HG02981 (cell line): Measurements from ENCODE around the gene ETS1.

Experiments
- ATAC-seq: cut with Tn5 transposase; IDR thresholded peaks from one replicate; pipeline ENCODE4 v1.9.1; 2021; ENCODE audit warnings: mild to moderate bottlenecking, moderate library complexity; ENCODE audit not compliant: unreplicated experiment

ETS1 gene

DNA sequence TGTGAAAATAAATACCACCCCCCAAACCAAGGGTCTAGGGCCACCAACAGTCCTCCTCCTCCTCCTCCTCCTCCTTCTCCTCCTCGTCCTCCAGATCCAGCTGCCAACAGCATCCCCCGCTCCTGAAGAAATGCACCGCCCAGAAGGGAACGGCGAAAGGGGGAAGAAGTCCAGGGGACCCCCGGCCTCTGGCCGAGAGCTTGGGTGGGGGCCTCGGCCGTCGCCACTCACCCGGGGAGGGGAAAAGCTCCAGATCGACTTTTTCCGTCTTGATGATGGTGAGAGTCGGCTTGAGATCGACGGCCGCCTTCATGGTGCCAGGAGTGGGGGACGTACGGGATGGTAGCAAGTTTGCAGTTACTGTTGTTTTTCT is 65.7 kb downstream of the ETS1 start:
- no peak for ATAC-seq

DNA sequence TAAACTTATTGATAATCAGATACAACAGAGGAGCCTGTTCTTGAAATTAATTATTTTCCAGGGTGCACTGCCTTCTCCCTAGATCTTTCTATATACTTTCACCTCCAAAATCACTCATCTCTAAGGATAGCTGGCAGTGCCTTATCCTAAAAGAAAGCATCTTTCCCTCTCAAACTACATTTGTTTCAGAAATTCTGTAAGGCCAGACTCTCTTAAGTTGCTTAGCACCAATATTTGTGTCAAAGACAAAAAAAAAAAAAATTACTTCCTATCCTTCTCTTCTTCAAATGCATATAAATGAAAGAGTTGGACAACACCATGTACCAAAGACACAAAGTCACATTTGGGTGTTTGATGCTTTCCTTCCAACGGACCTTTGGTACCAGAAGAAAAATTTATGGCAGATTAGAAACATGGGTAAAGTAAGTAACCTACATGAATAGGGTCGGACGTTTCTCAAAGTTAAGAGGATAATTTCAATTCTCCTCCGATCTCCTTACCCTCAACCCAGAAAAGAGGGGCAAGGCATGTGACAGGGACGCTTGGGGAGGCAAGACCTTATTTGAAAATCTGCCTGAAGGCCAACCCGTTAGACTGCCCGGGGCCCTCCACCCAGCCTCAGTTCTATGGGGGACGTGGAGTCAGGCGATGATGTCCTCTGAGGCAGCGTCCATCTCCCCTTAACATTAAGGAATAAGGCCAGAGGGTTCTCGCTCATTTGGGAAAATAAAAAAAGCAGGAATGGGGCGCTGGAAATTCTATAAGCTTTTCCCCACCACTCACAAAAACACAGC is 66.3 kb downstream of the ETS1 start:
- no peak for ATAC-seq

DNA sequence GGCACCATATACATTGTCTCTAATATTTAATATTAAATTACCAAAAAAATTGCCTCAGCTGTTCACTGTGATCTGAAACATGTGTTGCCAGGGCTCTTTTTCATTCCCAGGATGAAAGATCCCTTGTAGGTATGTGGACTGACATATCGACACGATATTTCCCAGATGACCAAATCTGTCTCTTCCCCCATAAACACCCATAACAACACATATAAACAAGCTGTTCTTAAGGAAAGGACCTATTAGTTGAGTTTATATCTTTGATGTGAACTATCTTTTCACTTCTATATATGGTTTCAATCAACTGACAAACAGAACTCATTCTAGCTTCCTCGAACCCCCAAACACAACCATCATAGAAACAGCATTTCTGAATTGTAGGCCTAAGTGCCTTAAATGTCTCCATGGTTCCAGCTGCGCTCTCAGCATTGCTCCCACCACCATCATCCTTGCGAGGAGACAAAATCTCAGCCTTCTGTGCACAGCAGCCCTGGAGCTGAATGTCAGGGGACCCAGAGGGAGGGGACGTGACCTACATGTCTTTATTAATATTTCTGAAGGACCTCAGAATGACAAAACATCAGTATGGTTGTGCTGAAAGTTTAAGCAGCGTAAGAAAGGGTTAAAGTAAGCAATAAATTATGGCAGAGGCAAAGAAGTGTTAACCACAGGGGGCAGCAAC is 67.0 kb downstream of the ETS1 start:
- no peak for ATAC-seq

DNA sequence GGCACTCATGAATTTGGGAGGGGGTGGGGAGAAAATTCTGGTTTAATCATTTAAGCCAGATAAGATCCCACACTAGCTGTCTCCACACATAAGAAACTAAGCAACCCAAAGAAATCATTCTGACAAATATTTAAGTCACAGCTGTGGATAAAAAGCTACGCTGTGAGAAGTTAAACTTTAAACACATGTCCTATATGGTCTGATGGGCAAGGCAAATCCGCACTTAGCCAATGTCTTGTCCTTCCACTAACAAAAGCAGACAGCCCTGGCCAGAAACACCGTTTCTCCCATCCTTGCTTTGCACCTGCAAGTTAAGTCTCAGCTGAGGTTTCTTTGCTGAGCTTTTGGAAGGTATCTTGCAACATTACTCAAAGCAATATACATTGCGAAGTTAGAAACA is 68.0 kb downstream of the ETS1 start:
- no peak for ATAC-seq

DNA sequence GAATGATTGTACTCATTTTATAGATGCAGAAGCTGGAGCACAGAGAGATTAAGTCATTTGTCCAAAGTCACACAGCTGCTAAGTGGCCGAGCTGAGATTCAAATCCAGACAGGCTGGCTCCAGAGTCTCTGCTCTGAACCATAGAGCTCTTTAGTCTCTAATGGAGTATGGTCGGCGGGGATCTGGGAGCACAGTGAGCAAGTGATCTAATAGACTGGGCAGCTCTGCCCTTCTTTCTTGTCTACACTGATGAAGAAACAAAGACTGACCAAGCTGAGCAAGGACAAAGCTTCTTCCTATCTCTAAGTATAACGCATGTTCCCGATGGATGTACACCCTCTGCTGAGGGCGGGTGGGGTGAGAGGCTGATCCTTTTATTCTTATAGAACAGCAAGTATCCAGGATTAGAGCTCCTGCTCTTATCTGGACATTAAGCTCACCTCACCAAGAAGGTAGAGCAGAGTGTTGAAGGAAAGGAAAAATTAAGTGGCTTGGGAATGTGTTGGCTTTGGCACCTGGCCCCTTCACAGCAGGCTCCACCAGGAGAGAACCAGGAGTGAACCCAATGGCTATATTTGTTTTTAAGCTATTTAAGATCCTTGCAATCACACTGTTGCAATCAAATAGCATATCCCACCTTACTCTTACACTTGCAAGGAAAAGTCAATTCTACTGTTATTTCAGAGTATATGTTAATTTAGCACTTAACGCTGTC is 68.7 kb downstream of the ETS1 start:
- no peak for ATAC-seq

DNA sequence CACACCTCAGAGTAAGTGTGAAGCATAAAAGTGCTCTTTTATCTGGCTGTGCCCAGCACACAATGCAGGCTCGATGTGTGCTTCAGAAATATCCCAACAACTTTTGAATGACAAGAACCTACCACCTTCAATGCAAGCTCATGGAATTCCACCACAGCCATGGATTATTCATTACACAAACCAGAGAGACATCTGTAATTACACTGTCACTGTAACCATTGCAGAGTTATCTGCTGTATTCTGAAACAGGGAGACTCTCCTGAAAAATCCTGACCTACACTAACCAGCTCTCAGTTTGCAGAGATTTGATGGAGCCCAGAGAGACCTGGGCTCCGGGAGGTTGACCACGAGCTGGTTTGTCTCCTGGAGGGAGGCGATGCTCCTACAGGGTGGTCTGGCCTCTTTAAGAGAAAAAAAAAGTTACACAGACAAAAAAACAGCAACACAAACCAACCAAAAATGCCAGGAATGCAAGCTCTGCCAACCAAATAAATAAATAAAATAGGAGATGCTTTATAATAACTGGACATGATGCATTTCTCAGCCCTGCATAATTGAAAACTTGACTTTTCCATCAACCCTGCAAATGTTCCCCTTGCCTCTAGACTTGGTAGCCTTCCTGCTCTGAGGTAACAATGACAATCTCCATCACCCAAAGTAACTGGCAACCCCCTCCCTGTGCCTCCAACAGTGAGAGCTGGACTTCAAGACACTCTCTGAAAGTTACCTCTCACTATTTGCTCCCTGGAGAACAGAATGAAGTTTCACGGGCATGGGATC is 69.7 kb downstream of the ETS1 start:
- ATAC-seq: no peak

DNA sequence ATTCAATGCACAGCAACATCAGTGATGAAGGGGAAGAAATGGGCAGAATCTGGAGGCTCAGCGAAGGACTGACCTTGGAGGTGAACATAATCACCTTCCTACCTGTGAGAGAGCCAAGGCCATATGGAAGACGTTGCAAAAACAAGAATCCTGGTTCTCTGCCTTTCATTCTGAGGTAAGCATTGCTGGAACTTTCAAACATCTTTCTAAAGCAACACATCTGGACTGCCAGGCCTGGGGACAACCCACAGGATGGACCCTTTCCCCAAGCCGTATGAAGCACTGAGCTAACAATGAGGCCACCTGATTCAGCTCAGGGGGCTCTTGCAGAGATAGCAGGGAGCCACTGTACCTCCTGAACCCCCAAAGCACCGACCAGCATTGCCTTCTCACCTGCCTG is 70.5 kb downstream of the ETS1 start:
- ATAC-seq: no peak

DNA sequence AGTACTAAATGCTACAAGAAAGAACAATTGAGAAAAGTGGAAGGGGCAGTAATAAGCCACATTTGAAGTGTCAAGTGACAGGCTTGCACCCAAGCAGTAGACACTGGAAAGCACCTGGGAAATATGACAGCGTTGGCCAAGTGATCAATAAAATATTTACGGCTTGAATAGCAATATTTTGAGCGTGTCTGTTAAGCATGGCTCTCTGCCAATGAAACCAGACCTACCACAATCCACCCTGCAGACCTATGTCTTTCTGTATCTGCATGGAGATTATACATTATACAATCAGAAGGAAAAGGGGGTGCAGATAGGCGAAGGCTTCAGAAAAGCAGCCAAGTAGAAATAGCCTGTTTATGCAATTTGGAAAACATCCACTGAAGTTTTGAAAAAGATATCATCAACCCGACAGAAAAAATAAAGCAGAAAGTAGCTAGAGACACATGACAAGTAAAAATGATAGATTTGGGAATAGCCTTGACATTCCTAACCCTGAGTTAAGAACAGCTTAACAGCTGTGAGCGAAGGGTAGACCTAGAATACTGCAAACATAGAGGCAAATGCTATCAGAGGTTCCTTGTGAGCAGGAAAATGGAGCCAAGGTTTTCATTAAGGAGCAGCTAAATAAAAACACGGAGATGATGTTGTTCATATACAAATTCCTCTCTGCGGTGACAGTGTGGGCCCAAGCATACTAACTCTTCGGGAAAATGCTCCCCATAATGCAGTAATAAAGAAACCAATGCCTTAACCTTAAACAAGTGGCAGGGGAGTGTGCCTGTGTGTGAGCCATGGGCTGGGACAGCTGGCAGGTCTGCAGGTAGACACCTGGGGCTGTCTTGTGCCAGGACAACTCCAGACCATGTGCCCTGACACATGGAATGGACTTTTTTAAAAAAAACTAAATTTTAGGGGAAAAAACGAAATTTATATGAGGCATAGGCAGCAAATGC is 71.3 kb downstream of the ETS1 start:
- no peak for ATAC-seq

DNA sequence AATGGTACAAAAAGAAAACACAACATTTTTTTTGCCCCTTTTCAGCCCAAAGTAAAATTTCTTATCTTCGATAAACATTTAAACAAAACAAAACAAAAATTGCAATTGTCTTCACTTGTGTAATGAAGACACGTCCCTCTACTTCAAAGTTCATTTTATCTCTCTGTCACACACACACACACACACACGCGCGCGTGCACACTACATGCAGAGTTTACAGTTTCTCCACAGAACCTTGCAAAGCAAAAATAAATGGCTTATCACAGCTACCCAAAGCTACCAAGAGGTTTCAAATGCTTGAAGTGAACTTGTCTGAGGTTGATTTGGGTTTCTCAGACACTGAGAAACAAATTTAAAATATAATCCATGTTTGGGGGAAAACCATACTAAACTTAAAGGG is 72.3 kb downstream of the ETS1 start:
- no peak for ATAC-seq

DNA sequence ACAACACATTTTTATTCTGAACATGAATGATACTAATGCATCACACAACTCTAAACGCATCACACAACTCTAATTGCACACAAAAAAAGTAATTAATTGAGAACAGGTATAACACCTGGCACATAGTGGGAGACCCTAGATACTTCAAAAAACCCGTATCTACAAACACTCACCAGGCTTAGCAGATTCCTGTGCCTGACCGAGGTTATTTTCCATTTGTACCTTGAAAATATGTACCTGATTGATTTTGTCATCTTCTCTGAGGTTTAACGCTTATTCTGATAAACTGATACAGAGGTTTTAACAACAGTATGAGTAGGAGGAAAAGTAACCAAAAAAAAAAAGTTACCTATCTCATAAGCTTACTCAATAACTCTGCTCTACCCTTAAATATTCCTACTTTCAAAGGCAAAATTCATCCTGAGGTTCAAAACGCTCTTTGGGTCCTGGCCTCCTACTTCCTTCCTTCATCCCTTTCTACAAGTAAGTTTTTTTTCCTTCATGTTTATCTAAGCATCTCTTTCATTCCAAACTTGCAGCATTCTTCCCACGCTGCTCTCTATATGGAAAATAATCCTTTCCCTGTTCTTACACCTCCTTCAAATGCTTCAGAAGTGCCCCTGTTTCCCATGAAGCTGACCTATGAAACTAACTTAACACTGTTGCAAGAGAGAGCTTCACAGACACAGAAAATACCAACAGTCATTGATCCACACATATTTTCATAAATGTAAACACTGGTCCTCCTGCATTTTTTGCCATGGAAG is 73.3 kb downstream of the ETS1 start:
- ATAC-seq: no peak

DNA sequence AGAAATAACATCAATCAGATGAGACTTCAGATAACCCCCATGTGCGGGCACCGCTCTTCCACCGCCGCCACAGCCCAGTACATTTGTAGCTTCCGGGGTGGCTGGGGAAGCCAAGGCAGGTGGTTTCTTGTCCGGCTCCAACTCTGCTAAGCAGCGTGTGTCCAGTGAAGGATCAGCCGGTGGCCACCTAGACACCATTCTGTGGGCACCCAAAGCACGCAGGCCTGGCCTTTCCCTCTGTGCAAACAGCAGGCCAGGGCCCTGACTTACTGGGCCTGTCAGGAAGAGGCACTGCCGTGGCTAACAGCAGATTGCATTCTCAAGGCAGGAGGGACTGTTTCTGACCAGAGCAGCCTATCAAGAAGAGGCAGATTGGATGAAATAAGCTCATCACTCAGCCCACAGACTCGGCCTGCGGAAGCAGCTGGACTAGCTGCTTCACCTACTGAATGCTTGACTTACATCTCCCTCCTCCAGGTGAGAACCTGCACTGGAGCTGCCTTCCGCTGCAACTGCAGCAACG is 74.8 kb downstream of the ETS1 start:
- no peak for ATAC-seq

DNA sequence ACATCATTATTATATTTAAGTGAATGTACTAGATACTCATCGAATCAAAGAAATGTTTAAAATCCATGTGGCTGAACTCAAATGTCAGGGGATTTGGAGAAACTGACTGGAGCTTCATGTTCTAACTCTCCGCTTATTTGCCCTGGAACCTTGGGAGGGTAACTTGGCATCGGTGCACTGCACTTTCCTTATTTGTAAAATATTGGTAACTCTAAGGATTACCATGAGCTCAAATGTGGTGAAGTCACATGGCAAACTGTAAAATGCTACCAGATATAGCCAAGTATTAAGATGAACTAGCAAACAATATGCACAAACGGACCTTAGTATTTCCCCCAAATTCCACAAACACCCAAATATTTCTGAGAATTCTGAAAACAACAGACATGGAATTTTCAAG is 75.6 kb downstream of the ETS1 start:
- ATAC-seq: no peak

DNA sequence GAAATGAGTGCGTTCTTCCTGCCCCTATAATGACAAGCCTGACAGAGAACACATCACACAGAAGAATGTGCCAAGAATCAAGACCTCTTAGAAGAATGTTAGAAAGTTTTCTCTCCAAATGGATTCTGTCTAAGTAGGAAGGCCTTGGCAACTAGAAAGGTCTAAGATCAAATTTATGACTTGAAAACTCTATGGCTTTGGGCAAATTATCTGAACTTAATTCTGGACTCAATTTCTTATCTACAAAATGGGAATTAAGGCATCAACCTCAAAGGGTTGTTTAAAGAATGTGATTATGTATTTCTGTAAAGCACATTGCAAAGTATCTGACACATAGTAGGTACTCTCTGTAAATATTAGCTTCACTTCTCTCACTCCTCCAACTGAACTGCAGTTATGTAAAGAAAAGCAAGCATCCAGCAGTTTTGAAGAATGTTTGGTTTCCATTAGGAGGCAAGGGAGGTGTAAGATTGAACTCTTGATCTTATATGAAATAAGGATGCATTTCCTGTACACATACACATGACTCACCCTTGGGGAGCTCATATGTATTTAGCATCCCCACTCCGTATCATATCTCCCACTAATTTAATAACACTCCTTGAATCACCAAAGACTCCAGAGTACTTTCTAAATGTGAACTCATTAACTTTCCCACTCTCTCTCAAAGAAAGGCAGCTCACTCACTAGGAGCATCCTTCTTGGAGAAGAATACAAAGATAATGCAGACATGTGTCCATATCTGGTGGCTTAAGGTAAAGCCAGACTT is 77.6 kb downstream of the ETS1 start:
- ATAC-seq: no peak

DNA sequence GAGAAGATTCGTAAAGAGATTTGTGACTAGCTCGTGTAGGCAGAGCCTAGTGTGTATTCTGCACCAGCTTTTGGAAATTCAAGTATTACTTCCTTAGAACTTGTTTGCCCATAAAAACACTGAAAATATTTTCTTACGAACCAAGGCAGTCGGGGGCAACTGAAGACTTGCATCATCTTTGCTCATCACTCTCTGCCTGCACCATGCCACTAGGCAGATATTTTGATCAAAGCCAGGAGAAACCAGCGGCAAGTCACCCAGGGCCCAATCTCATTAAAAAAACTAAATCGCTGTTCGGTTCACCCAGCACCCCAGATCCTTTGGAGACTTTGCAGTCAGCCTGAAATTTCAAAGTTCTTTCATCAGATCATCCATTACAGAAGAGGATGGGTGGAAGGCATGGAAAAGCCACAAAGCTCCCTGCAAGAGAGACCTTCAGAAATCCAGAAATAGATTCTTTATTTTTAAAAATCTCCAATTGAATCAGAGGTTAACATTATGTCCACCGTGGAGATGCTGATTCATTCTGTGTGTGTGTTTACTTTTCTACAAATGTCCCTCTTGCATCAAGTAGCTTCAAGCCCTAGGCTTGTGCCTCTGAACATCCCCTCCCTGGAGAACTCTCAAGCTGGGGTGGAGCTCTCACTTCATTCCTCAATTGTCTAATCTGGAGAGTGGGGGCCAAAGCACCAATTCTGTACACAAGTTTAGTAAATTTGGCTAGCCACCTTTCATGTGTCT is 78.4 kb downstream of the ETS1 start:
- no peak for ATAC-seq

DNA sequence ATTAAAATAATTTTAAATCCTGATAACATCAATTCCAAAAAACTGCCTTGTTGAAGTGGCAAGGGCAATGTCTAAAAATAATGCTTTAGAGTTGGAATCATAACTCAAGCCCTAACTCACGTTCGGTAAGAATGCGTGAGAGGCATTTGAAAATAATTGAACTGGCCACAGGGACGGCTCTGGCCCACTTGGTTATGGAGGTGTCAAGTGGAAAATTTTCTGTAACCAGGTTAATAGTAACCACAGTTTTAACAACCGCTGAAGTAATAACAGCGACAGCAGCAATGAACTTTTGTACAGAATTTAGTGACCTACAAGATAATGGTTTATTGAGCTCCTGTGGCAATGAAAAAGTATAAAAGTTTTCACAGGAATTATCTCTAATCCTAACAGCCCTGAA is 79.4 kb downstream of the ETS1 start:
- no peak for ATAC-seq

DNA sequence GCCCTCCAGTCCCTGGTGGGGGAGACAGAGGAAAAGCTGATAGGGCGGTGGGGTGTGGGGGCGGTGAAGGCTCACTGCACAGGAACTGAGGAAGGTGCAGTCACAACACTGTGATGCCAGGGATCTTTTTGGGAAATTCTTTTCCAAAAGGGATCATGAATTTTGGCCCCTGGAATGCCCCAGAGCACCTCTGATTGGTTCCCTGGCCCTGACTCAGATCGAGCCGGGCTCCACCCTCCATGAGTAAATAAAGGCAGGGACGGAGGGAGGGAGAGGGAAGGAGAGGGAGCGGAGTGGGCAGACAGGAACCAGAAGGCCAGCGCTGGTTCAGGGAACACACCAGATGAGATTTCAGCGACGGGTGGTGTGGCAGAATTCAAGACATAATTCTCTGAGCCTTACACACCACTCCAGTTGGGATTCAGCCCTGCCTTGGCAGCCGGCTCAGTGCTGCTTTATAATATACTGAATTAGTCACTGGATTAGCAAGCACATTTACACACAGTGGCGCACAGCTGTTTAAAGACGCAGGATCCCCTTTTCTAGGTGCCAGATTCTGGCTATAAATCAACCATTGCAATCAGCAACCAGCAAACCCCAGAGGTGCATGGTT is 80.3 kb downstream of the ETS1 start:
- ATAC-seq: no peak

DNA sequence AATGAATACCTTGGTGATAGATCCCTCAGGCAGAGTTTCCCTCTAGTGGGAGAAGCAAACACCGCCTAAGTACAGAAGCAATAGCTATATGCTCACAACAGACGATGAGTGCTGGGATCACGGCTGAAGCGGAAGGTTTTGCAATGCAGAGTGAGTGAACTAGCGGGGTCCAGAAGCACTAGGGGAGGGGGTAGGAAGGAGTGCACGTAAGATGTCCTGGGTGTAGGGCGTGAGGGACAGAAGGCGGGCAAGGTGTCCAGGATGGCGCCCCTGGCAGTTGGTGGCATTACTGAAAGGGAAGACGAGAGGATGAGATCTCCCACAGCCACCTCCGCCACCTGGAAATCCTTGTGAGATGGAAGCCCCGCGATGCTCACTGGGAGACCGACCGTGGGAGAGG is 81.0 kb downstream of the ETS1 start:
- no peak for ATAC-seq
